Testis (tissue), 2 donors: ENCODE data around the gene SLC35B2.

Experiments used
- POLR2A ChIP-seq: fragments of 450-650 bp; IDR thresholded peaks from one replicate; pipeline ENCODE4 v1.6.1; 2017; ENCODE audit warnings: antibody characterized with exemption, mild to moderate bottlenecking, moderate library complexity
- TF ChIP-seq, protein P1 (sequence below), 3 experiments: fragments of 450-650 bp in 2 of 3; fragments of 200-600 bp in 1 of 3; sonication (generic) in 1 of 3; IDR thresholded peaks; one replicate each; pipeline ENCODE4 v1.5.1; 2016 to 2019; ENCODE audit warnings: antibody characterized with exemption in 3 of 3, mild to moderate bottlenecking in 2 of 3, moderate library complexity in 1 of 3

DNA sequence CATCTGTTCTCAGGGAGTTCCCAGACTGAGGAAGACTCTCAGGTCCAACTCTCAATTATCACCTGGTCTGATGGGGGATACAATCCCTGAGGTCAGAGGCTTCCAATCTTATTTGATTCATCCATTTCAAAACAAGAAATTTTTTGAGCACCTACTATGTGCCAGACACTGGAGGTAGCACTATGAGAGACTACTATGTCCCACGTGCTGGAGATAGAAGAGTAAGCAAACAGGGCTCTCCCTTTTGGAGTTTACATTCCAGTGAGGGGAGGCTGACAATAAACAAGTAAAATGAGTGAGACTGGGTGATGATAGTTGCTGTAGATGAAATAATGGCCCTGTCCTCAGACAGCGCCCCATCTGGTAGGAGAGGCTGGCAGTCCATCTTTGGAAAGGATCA is 29.4 kb upstream of the SLC35B2 start:
- TF ChIP-seq, protein P1, sequence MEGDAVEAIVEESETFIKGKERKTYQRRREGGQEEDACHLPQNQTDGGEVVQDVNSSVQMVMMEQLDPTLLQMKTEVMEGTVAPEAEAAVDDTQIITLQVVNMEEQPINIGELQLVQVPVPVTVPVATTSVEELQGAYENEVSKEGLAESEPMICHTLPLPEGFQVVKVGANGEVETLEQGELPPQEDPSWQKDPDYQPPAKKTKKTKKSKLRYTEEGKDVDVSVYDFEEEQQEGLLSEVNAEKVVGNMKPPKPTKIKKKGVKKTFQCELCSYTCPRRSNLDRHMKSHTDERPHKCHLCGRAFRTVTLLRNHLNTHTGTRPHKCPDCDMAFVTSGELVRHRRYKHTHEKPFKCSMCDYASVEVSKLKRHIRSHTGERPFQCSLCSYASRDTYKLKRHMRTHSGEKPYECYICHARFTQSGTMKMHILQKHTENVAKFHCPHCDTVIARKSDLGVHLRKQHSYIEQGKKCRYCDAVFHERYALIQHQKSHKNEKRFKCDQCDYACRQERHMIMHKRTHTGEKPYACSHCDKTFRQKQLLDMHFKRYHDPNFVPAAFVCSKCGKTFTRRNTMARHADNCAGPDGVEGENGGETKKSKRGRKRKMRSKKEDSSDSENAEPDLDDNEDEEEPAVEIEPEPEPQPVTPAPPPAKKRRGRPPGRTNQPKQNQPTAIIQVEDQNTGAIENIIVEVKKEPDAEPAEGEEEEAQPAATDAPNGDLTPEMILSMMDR (IDR thresholded peaks at IDR 0.05) = no peak
- no peak for TF ChIP-seq POLR2A
